NCI-H2107 treated with DMSO at 0.1 percent for 48 hours (cell line): ENCODE results near the gene IPO7.
"Not testable (repeated sequence)": the region's sequence is repeated elsewhere in the genome, so short reads cannot be mapped to it uniquely, and the experiment has no call there.

Experiments used
- DNase-seq: peaks from one replicate; lab custom pipeline; 2025; ENCODE audit not compliant: unreplicated experiment; lab: John Stamatoyannopoulos, UW

Gene IPO7

GRCh38 chr11:9397746-9398680, 13.6 kb downstream of the IPO7 start:
- no peak for DNase-seq

GRCh38 chr11:9399466-9399865, 15.0 kb downstream of the IPO7 start:
- DNase-seq: no peak

- not testable (repeated sequence) for DNase-seq
These were observed 17.4 kb downstream of the IPO7 start for GRCh38 chr11:9401884-9402283.

- DNase-seq: no peak
These were observed 44.3 kb downstream of the IPO7 start for GRCh38 chr11:9428706-9429105.

- no peak for DNase-seq
These were observed 54.2 kb downstream of the IPO7 start for GRCh38 chr11:9438611-9439010.

GRCh38 chr11:9446230-9446629, 61.8 kb downstream of the IPO7 start:
- no peak for DNase-seq

- no peak for DNase-seq
These were observed 64.3 kb downstream of the IPO7 start for GRCh38 chr11:9448576-9449352.

- not testable (repeated sequence) for DNase-seq
These were observed 67.6 kb downstream of the IPO7 start for GRCh38 chr11:9452023-9452422.

GRCh38 chr11:9455722-9456121, 71.3 kb downstream of the IPO7 start:
- no peak for DNase-seq

GRCh38 chr11:9459667-9460321, 75.3 kb downstream of the IPO7 start:
- DNase-seq: peak; percentile 63

GRCh38 chr11:9460322-9461062, 76.0 kb downstream of the IPO7 start, which contains the start of gene ZNF143:
Gene ZNF143, plus strand, starts transcription at chr11:9461012. Its CDS starts 10,297 bp downstream, at chr11:9471309.
- peak; percentile 100 for DNase-seq

- DNase-seq: peak; percentile 56
These were observed 76.8 kb downstream of the IPO7 start for GRCh38 chr11:9461063-9461759.

GRCh38 chr11:9461760-9462134, 77.3 kb downstream of the IPO7 start:
- DNase-seq: no peak

- no peak for DNase-seq
These were observed 77.8 kb downstream of the IPO7 start for GRCh38 chr11:9462172-9462799.

- DNase-seq: no peak
These were observed 78.5 kb downstream of the IPO7 start for GRCh38 chr11:9462806-9463537.

- DNase-seq: no peak
These were observed 86.3 kb downstream of the IPO7 start for GRCh38 chr11:9470765-9471164.

GRCh38 chr11:9473408-9473807, 89.0 kb downstream of the IPO7 start:
- no peak for DNase-seq

GRCh38 chr11:9479899-9480298, 95.4 kb downstream of the IPO7 start:
- no peak for DNase-seq
